ENCODE measurements around the gene CLSTN2. TPM values are rescaled to one million over a fixed set of nuclear protein-coding genes. Genes with fewer than 3 reads are reported as not detected.

CLSTN2 gene
- 3.0 and 9.7 TPM in 2 replicates for total RNA-seq

GRCh38 chr3:139935016-139935865 is at the start of gene CLSTN2:
Gene CLSTN2 (plus strand): TSS chr3:139935185.
- no peak for DNase-seq (ENCODE audit: low read depth)
- TF ChIP-seq, protein P1, sequence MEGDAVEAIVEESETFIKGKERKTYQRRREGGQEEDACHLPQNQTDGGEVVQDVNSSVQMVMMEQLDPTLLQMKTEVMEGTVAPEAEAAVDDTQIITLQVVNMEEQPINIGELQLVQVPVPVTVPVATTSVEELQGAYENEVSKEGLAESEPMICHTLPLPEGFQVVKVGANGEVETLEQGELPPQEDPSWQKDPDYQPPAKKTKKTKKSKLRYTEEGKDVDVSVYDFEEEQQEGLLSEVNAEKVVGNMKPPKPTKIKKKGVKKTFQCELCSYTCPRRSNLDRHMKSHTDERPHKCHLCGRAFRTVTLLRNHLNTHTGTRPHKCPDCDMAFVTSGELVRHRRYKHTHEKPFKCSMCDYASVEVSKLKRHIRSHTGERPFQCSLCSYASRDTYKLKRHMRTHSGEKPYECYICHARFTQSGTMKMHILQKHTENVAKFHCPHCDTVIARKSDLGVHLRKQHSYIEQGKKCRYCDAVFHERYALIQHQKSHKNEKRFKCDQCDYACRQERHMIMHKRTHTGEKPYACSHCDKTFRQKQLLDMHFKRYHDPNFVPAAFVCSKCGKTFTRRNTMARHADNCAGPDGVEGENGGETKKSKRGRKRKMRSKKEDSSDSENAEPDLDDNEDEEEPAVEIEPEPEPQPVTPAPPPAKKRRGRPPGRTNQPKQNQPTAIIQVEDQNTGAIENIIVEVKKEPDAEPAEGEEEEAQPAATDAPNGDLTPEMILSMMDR (conservative IDR thresholded peaks at IDR 0.05; ENCODE audit: low read depth, low read length) = no peak
- H3K4me3 ChIP-seq (ENCODE audit: low read depth, low read length) = peak within 1 kb of the TSS; percentile 74

DNA sequence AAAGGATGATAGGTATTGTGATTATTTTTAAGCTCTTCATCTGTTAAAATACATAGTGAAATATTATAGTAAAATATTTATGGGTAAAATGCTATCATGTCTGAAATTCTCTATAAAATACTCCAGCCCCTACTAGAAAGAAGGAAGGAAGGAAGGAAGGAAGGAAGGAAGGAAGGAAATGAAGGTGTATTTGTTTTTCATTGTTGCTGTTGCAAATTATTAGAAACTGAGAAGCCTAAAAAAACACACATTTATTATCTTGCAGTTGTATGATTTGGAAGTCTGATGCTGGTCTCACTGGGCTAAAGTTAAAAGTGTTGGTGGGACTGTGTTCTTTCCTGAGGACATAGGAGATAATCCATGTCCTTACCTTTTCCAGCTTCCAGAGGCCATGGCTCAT is 47.6 kb upstream of the CLSTN2 start:
- no peak overlapping the region for H3K4me3 ChIP-seq (ENCODE audit: low read depth, low read length)
- TF ChIP-seq, protein P1 (conservative IDR thresholded peaks at IDR 0.05; ENCODE audit: low read depth, low read length) = no peak
- DNase-seq (ENCODE audit: low read depth) = no peak

- no peak for DNase-seq (ENCODE audit: low read depth)
- TF ChIP-seq, protein P1 (conservative IDR thresholded peaks at IDR 0.05; ENCODE audit: low read depth, low read length) = no peak
- H3K4me3 ChIP-seq (ENCODE audit: low read depth, low read length) = no peak overlapping the region
These were observed 46.3 kb upstream of the CLSTN2 start for GRCh38 chr3:139888561-139889140.

- TF ChIP-seq, protein P1 (conservative IDR thresholded peaks at IDR 0.05; ENCODE audit: low read depth, low read length) = no peak
- no peak overlapping the region for H3K4me3 ChIP-seq (ENCODE audit: low read depth, low read length)
- no peak for DNase-seq (ENCODE audit: low read depth)
These were observed 41.6 kb upstream of the CLSTN2 start for GRCh38 chr3:139893267-139893962.

GRCh38 chr3:139893963-139894642 is 40.9 kb upstream of the CLSTN2 start:
- no peak for DNase-seq (ENCODE audit: low read depth)
- TF ChIP-seq, protein P1 (conservative IDR thresholded peaks at IDR 0.05; ENCODE audit: low read depth, low read length) = no peak

DNA sequence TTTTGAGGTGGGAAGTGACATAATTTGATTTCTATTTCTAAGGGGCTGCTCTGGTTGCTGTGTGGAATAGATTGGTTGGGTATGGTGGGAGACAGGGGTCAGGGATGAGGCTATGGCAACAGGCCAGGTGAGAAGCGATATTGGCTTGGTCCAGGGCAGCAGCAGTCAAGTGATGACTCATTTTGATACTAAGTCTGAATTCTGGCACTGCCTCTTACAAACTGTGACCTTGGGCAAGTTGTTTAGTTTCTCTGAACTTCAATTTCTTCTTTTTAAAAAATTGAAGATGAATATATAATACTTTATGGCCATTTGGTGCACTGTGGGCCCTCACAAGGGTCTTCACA is 40.4 kb upstream of the CLSTN2 start:
- TF ChIP-seq, protein P1 (conservative IDR thresholded peaks at IDR 0.05; ENCODE audit: low read depth, low read length) = no peak
- no peak for DNase-seq (ENCODE audit: low read depth)
- H3K4me3 ChIP-seq (ENCODE audit: low read depth, low read length) = no peak overlapping the region

More at GRCh38 chr3:139893963-139894642, 40.9 kb upstream of the CLSTN2 start:
- no peak overlapping the region for H3K4me3 ChIP-seq (ENCODE audit: low read depth, low read length)
